HFFc6 (cell line): ENCODE data around the gene ST6GALNAC4. TPM values are rescaled to one million over a fixed set of nuclear protein-coding genes. Genes with fewer than 3 reads are reported as not detected.

ENCODE experiments used
- DNase-seq: peaks from one replicate; pipeline ENCODE4 v3.0.0-alpha.2; 2018
- H3K27ac Mint-ChIP-seq: 2 replicates; pipeline ENCODE4 v1.8.0; 2020; ENCODE audit warnings: mild to moderate bottlenecking, mixed read lengths
- H3K27me3 Mint-ChIP-seq: 2 replicates; pipeline ENCODE4 v1.8.0; 2021; ENCODE audit warnings: mild to moderate bottlenecking, moderate library complexity, mixed read lengths; ENCODE audit not compliant: insufficient read depth
- H3K36me3 Mint-ChIP-seq: 2 replicates; pipeline ENCODE4 v1.8.0; 2021; ENCODE audit warnings: low read depth, mixed read lengths
- H3K4me1 Mint-ChIP-seq: 2 replicates; pipeline ENCODE4 v1.8.0; 2020; ENCODE audit warnings: low read depth, mixed read lengths
- H3K4me3 Mint-ChIP-seq: 2 replicates; pipeline ENCODE4 v1.8.0; 2020; ENCODE audit warnings: mild to moderate bottlenecking, moderate library complexity, mixed read lengths
- H3K9me3 Mint-ChIP-seq: 2 replicates; pipeline ENCODE4 v1.8.0; 2020; ENCODE audit warnings: mild to moderate bottlenecking, mixed read lengths
- CTCF ChIP-seq: fragments of 200-600 bp; sonication (generic); IDR thresholded peaks from 2 replicates; pipeline ENCODE4 v1.5.0; 2021; ENCODE audit warnings: antibody characterized with exemption, mild to moderate bottlenecking
- total RNA-seq, 6 experiments: library from RNA; stranded (reverse); fragmentation: NEBNext Ultra II Directional; extraction: Animal tissue kit (Norgen Biotek cat#: 25700); gene quantifications; 2 replicates in 1 of 6; 3 replicates in 5 of 6; pipeline ENCODE4 v1.2.3, GENCODE V29; 2021

The ST6GALNAC4 gene
- total RNA-seq, 6 experiments from 2014 or later = 22.9 to 33.4 (median 27.7) TPM

- Mint-ChIP-seq H3K9me3 (peaks cover 27% of the 10 kb centered on the region), H3K27me3 (peaks cover 2% of the 10 kb centered on the region), H3K4me1 (no peaks in the 10 kb centered on the region), H3K4me3 (no peak overlapping the region), H3K27ac (no peak overlapping the region), H3K36me3 (peaks cover 49% of the 10 kb centered on the region)
- no peak for TF ChIP-seq CTCF
- DNase-seq = no peak
Measured at GRCh38 chr9:127890053-127890452, 26.8 kb downstream of the ST6GALNAC4 start.

- no peak for DNase-seq
- Mint-ChIP-seq H3K27me3 (peaks cover 2% of the 10 kb centered on the region), H3K36me3 (peaks cover 26% of the 10 kb centered on the region), H3K4me3 (no peak overlapping the region), H3K9me3 (peaks cover 7% of the 10 kb centered on the region), H3K4me1 (peaks cover 8% of the 10 kb centered on the region; the same call in 1 of the 2 replicates), H3K27ac (no peak overlapping the region)
- peak; percentile 52 for TF ChIP-seq CTCF
Measured at GRCh38 chr9:127887792-127888191, 29.0 kb downstream of the ST6GALNAC4 start.

- Mint-ChIP-seq H3K36me3 (peaks cover 13% of the 10 kb centered on the region; the same call in 1 of the 2 replicates), H3K27ac (no peak overlapping the region), H3K4me1 (peaks cover 8% of the 10 kb centered on the region; the same call in 1 of the 2 replicates), H3K27me3 (peaks cover 2% of the 10 kb centered on the region), H3K9me3 (no peaks in the 10 kb centered on the region), H3K4me3 (no peak overlapping the region)
- TF ChIP-seq CTCF = no peak
- no peak for DNase-seq
Measured at GRCh38 chr9:127886401-127886972, 30.4 kb downstream of the ST6GALNAC4 start.

GRCh38 chr9:127885508-127886281, 31.1 kb downstream of the ST6GALNAC4 start:
- H3K36me3 Mint-ChIP-seq = peaks cover 6% of the 10 kb centered on the region; the same call in 1 of the 2 replicates
- DNase-seq = no peak
- H3K9me3 Mint-ChIP-seq = no peaks in the 10 kb centered on the region
- H3K4me1 Mint-ChIP-seq = peaks cover 8% of the 10 kb centered on the region; the same call in 1 of the 2 replicates
- no peak overlapping the region for H3K4me3 Mint-ChIP-seq
- no peak for TF ChIP-seq CTCF
- H3K27ac Mint-ChIP-seq = no peak overlapping the region
- H3K27me3 Mint-ChIP-seq = no peaks in the 10 kb centered on the region; the same call in 1 of the 2 replicates

GRCh38 chr9:127884976-127885490, 31.8 kb downstream of the ST6GALNAC4 start:
- Mint-ChIP-seq H3K9me3 (no peaks in the 10 kb centered on the region), H3K36me3 (peaks cover 6% of the 10 kb centered on the region; the same call in 1 of the 2 replicates)

More at GRCh38 chr9:127884976-127885490, 31.8 kb downstream of the ST6GALNAC4 start:
- Mint-ChIP-seq H3K27ac (no peak overlapping the region), H3K27me3 (no peaks in the 10 kb centered on the region), H3K4me1 (peaks cover 8% of the 10 kb centered on the region; the same call in 1 of the 2 replicates), H3K4me3 (no peak overlapping the region)
- DNase-seq = no peak
- TF ChIP-seq CTCF = no peak
